ENCODE data around the gene ROMO1. TPM values are rescaled to one million over a fixed set of nuclear protein-coding genes. Genes with fewer than 3 reads are reported as not detected.
"Not testable (repeated sequence)": the region's sequence is repeated elsewhere in the genome, so short reads cannot be mapped to it uniquely, and the experiment has no call there.

The ROMO1 gene
- total RNA-seq, 1 donor from 2014 or later, result 248 TPM

DNA sequence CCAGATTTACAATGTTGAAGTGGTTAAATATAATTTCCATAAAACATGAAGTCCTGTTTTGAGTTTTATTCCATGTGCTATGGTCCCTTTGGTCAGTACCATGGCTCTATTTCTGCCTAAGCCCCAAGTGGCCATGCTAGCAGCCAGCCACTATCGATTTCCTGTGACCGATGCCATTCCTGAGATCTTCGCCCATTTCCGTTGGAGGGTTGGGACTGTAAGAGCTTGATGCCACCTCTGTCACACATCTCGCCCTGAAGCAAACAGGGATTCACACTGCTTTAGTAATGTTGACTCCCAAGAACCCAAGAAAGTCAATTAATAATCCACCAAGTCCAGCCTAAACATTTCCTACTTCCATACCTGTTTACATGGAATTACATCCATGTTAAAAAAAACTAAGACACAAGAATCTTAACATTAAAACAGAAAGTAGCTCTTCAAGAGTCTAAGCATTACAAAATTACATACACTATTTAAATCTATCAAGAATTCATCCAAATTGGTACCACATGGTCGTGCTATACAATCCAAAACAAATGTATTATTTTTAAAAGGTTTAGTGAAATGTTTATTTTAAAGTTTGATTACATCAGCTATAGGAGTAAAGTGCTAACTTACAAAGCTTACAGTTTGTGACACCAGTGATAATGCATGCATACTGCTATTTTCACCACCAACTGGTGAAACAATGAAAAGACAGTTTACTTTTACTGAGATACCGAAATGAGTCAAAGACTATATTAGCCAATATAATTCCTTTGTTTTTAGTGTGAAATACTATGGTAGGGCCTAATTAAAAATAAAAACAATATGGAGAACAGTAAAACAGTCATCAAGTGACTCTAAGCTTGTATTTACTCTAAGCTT, 40.3 kb downstream of the ROMO1 start:
- no peak for TF ChIP-seq POLR2A (IDR thresholded peaks at IDR 0.05)
- TF ChIP-seq, protein P1, sequence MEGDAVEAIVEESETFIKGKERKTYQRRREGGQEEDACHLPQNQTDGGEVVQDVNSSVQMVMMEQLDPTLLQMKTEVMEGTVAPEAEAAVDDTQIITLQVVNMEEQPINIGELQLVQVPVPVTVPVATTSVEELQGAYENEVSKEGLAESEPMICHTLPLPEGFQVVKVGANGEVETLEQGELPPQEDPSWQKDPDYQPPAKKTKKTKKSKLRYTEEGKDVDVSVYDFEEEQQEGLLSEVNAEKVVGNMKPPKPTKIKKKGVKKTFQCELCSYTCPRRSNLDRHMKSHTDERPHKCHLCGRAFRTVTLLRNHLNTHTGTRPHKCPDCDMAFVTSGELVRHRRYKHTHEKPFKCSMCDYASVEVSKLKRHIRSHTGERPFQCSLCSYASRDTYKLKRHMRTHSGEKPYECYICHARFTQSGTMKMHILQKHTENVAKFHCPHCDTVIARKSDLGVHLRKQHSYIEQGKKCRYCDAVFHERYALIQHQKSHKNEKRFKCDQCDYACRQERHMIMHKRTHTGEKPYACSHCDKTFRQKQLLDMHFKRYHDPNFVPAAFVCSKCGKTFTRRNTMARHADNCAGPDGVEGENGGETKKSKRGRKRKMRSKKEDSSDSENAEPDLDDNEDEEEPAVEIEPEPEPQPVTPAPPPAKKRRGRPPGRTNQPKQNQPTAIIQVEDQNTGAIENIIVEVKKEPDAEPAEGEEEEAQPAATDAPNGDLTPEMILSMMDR (IDR thresholded peaks at IDR 0.05), result no peak
- TF ChIP-seq POLR2AphosphoS5 (IDR thresholded peaks at IDR 0.05; ENCODE audit: insufficient read depth in 1 of 2, low read depth in 1 of 2), result no peak
- Histone ChIP-seq H3K4me1 (peaks cover 74% of the 10 kb centered on the region), H3K27me3 (no peaks in the 10 kb centered on the region), H3K27ac (peak overlapping the region; percentile 98), H3K4me3 (peak overlapping the region; percentile 79 to 82), H3K9me3 (no peaks in the 10 kb centered on the region), H3K36me3 (peaks cover 4 to 58% of the 10 kb centered on the region in 2 donors)
- DNase-seq (ENCODE audit: extremely low spot score in 2 of 2), result no peak
- intact Hi-C loops (cut with DNase I), result loop anchor here (10.0 kb wide), 1 partner anchor 145 kb away; no protein-coding TSS in a partner anchor

GRCh38 chr20:35741892-35742740, 42.9 kb downstream of the ROMO1 start, which contains the start of gene RBM39:
Gene RBM39 (minus strand): TSS chr20:35742260. CDS start chr20:35740874, 1,386 bp downstream.
- peak; percentile 98 to 100 for DNase-seq (ENCODE audit: extremely low spot score in 2 of 2)
- H3K4me3 ChIP-seq, result peak within 1 kb of the TSS; percentile 79 to 82
- H3K27ac ChIP-seq, result peak within 1 kb of the TSS; percentile 98
- peaks cover 48% of the 10 kb centered on the region for H3K4me1 ChIP-seq
- no peaks in the 10 kb centered on the region for H3K27me3 ChIP-seq
- peaks cover 4 to 34% of the 10 kb centered on the region in 2 donors for H3K36me3 ChIP-seq
- TF ChIP-seq POLR2A (IDR thresholded peaks at IDR 0.05) (peak in 1 of 2 donors; percentile 98), POLR2AphosphoS5 (IDR thresholded peaks at IDR 0.05; ENCODE audit: insufficient read depth in 1 of 2, low read depth in 1 of 2) (peak; percentile 98 to 100)
- TF ChIP-seq, protein P1 (IDR thresholded peaks at IDR 0.05), result peak; percentile 17 to 43 (median 17)
- intact Hi-C loops (cut with DNase I), result loop anchor here (2.0 kb wide), 2 partner anchors 31 to 43 kb away; partner anchors contain the start of genes NFS1, PHF20 and ROMO1
- H3K9me3 ChIP-seq, result no peaks in the 10 kb centered on the region

GRCh38 chr20:35742741-35743523, 43.7 kb downstream of the ROMO1 start:
- Histone ChIP-seq H3K4me1 (peaks cover 40% of the 10 kb centered on the region), H3K36me3 (peaks cover 2 to 26% of the 10 kb centered on the region in 2 donors), H3K27me3 (no peaks in the 10 kb centered on the region), H3K4me3 (peak overlapping the region; percentile 49 to 79), H3K9me3 (no peaks in the 10 kb centered on the region), H3K27ac (peak overlapping the region; percentile 98)
- intact Hi-C loops (cut with DNase I), result loop anchor here (2.0 kb wide), 2 partner anchors 30 to 44 kb away; partner anchors contain the start of genes NFS1, PHF20 and ROMO1
- TF ChIP-seq POLR2A (IDR thresholded peaks at IDR 0.05) (no peak), POLR2AphosphoS5 (IDR thresholded peaks at IDR 0.05; ENCODE audit: insufficient read depth in 1 of 2, low read depth in 1 of 2) (no peak)
- TF ChIP-seq, protein P1 (IDR thresholded peaks at IDR 0.05), result no peak
- DNase-seq (ENCODE audit: extremely low spot score in 2 of 2), result no peak

- Histone ChIP-seq H3K27ac (peak overlapping the region; percentile 98), H3K4me1 (peaks cover 30% of the 10 kb centered on the region), H3K36me3 (peaks cover 0 to 16% of the 10 kb centered on the region in 2 donors), H3K4me3 (no peak overlapping the region), H3K9me3 (no peaks in the 10 kb centered on the region), H3K27me3 (no peaks in the 10 kb centered on the region)
- intact Hi-C loops (cut with DNase I), result loop anchor here (2.0 kb wide), 2 partner anchors 29 to 45 kb away; partner anchors contain the start of genes NFS1, PHF20 and ROMO1
- TF ChIP-seq POLR2AphosphoS5 (IDR thresholded peaks at IDR 0.05; ENCODE audit: insufficient read depth in 1 of 2, low read depth in 1 of 2), result no peak
- TF ChIP-seq, protein P1 (IDR thresholded peaks at IDR 0.05), result no peak
- TF ChIP-seq POLR2A (IDR thresholded peaks at IDR 0.05), result no peak
- no peak for DNase-seq (ENCODE audit: extremely low spot score in 2 of 2)
Measured at GRCh38 chr20:35743693-35744491, 44.7 kb downstream of the ROMO1 start.

DNA sequence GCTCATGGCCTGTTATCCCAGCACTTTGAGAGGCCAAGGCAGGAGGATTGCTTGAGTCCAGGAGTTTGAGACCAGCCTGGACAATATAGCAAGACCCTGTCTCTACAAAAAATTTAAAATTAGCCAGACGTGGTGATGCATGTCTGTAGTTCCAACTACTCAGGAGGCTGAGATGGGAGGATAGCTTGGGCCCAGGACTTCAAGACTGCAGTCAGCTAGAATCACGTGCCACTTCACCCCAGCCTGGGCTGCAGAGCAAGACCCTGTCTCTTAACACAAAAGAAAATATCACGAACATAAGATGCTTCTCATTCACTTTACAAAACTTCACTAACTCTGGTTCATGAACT, 45.3 kb downstream of the ROMO1 start:
- H3K27ac ChIP-seq, result peak overlapping the region; percentile 98

More for the DNA sequence above, 45.3 kb downstream of the ROMO1 start:
- H3K4me3 ChIP-seq; H3K27me3 ChIP-seq; H3K9me3 ChIP-seq; DNase-seq (ENCODE audit: extremely low spot score in 2 of 2); intact Hi-C loops (cut with DNase I): not testable (repeated sequence)
- H3K4me1 ChIP-seq, result peaks cover 24% of the 10 kb centered on the region
- peaks cover 0 to 10% of the 10 kb centered on the region in 2 donors for H3K36me3 ChIP-seq

All from vagina (tissue), 2 donors.